Adrenal gland (tissue), 12 donors: Measurements from ENCODE around the gene SLC17A3. TPM values are rescaled to one million over a fixed set of nuclear protein-coding genes. Genes with fewer than 3 reads are reported as not detected.

Source experiments
- DNase-seq, 7 donors: peaks; one replicate each; pipeline ENCODE4 v3.0.0-alpha.2; 2019 to 2020
- H3K27ac ChIP-seq, 5 donors: fragments of 200-600 bp; sonication (generic) in 4 of 5; 1 replicate in 3 of 5; 2 replicates in 2 of 5; pipeline versions ENCODE4 v1.5.1 to v1.8.0; 2016 to 2020; ENCODE audit warnings: mild to moderate bottlenecking in 1 of 5
- H3K27me3 ChIP-seq: fragments of 200-600 bp; 2 replicates; pipeline ENCODE4 v1.8.0; 2021
- H3K36me3 ChIP-seq, 2 donors: fragments of 200-600 bp; replicated peaks in 1 of 2; 1 replicate in 1 of 2; 2 replicates in 1 of 2; pipeline versions ENCODE4 v1.5.1 to v1.8.0; 2018 to 2022
- H3K4me1 ChIP-seq, 2 donors: fragments of 200-600 bp; replicated peaks in 1 of 2; 1 replicate in 1 of 2; 2 replicates in 1 of 2; pipeline versions ENCODE4 v1.5.1 to v1.8.0; 2018 to 2021
- H3K4me3 ChIP-seq, 4 donors: fragments of 200-600 bp; sonication (generic) in 3 of 4; one replicate each; pipeline ENCODE4 v1.5.1; 2016 to 2018
- H3K9me3 ChIP-seq, 3 donors: fragments of 200-600 bp; sonication (generic) in 1 of 3; replicated peaks in 1 of 3; 1 replicate in 2 of 3; 2 replicates in 1 of 3; pipeline versions ENCODE4 v1.5.1 to v1.8.0; 2016 to 2021
- POLR2A ChIP-seq, 2 donors: fragments of 450-650 bp; IDR thresholded peaks; one replicate each; pipeline ENCODE4 v1.6.1; 2017; ENCODE audit warnings: antibody characterized with exemption in 2 of 2, mild to moderate bottlenecking in 2 of 2, moderate library complexity in 1 of 2
- WGBS, 4 donors: extraction: QIAGEN DNeasy Blood & Tissue Kit in 2 of 4; methylation state at CpG; one replicate each; pipeline versions ENCODE4 v1.1.5 to v1.1.7; 2013 to 2017; 5-methylcytosine and 5-hydroxymethylcytosine counted together
- intact Hi-C, 2 donors: fragments of 100-400 bp; cut with DNase I; formaldehyde crosslinking; loops; one replicate each; pipeline versions ENCODE4 v1.14.1 to v1.15.0; 2022 to 2023
- polyA plus RNA-seq, 3 donors: library from polyadenylated mRNA; stranded (reverse); fragments of 200-250 nt in 2 of 3; fragments of 350-450 nt in 1 of 3; fragmentation: Illumina TruSeq in 1 of 3; extraction: RNeasy Lipid Tissue Mini Kit (QIAGEN cat#74804) in 1 of 3; gene quantifications; one replicate each; pipeline ENCODE4 v1.2.3, GENCODE V29; 2013 to 2014
- total RNA-seq, 9 donors: library from RNA; depleted of rRNA in 4 of 9; stranded (reverse); fragments of >200 nt in 4 of 9; fragments of 120-200 nt in 1 of 9; fragmentation: NEBNext Ultra II Directional in 1 of 9; extraction: Animal tissue kit (Norgen Biotek cat#: 25700) in 1 of 9; gene quantifications; one replicate each; pipeline versions ENCODE4 v1.1.0 to v1.2.4, GENCODE V29; 2013 to 2023
- TF ChIP-seq, protein P1 (sequence below), 6 experiments: fragments of 450-650 bp in 4 of 6; fragments of 200-600 bp in 2 of 6; sonication (generic) in 1 of 6; IDR thresholded peaks; 1 replicate in 5 of 6; 2 replicates in 1 of 6; pipeline versions ENCODE4 v1.5.1 to v1.8.0; 2016 to 2021; ENCODE audit warnings: antibody characterized with exemption in 6 of 6, mild to moderate bottlenecking in 2 of 6, moderate library complexity in 1 of 6
- donor health status: healthy with polysubstance abuse.
- donor health status: Bipolar disorder and iron deficiency.
- donor health status: DM: yes; HTN: yes; CAD: no.
- donor health status: DM: no; HTN: no; CAD: no.
- donor health status: DM: no; HTN: no; CAD: no.
- donor health status: DM: yes; HTN: yes; CAD: no.

Gene SLC17A3
- total and polyA plus RNA-seq, 12 donors, result 0.20 to 2.1 (median 0.77) TPM; not detected in 1

DNA sequence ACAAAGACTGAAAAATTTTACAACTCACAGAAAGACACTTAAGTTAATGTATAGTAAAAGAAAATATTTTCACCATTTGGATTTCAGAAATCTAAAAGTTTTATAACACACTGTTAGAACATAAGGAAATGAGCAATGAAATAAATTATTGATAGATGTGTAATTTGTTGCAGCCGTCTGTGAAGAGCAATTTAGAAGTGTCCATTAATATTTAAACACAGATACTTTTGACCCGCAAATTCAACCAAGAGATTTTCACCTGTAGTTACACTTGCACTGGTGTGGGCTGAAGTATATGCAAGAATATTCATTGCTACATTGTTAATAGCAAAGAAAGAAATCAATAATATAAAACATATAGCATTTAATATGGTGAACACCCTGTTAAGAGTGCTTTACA is 14.6 kb upstream of the SLC17A3 start:
- H3K9me3 ChIP-seq, result no peaks in the 10 kb centered on the region
- intact Hi-C loops, result loop anchor here in 1 of 2 donors (10.0 kb wide), 1 partner anchor 164 kb away; a partner anchor contains a TSS
- peaks cover 3 to 8% of the 10 kb centered on the region in 2 donors for H3K4me1 ChIP-seq
- H3K36me3 ChIP-seq, result no peaks in the 10 kb centered on the region
- no peak overlapping the region for H3K4me3 ChIP-seq
- no peak for DNase-seq
- no peak overlapping the region for H3K27ac ChIP-seq
- no peaks in the 10 kb centered on the region for H3K27me3 ChIP-seq
- TF ChIP-seq, protein P1, sequence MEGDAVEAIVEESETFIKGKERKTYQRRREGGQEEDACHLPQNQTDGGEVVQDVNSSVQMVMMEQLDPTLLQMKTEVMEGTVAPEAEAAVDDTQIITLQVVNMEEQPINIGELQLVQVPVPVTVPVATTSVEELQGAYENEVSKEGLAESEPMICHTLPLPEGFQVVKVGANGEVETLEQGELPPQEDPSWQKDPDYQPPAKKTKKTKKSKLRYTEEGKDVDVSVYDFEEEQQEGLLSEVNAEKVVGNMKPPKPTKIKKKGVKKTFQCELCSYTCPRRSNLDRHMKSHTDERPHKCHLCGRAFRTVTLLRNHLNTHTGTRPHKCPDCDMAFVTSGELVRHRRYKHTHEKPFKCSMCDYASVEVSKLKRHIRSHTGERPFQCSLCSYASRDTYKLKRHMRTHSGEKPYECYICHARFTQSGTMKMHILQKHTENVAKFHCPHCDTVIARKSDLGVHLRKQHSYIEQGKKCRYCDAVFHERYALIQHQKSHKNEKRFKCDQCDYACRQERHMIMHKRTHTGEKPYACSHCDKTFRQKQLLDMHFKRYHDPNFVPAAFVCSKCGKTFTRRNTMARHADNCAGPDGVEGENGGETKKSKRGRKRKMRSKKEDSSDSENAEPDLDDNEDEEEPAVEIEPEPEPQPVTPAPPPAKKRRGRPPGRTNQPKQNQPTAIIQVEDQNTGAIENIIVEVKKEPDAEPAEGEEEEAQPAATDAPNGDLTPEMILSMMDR (IDR thresholded peaks at IDR 0.05), result no peak
- TF ChIP-seq POLR2A (IDR thresholded peaks at IDR 0.05), result no peak
- WGBS, 4 donors, result 81 to 87% (median 83%) methylated on average over 2 of the region's 2 CpGs

DNA sequence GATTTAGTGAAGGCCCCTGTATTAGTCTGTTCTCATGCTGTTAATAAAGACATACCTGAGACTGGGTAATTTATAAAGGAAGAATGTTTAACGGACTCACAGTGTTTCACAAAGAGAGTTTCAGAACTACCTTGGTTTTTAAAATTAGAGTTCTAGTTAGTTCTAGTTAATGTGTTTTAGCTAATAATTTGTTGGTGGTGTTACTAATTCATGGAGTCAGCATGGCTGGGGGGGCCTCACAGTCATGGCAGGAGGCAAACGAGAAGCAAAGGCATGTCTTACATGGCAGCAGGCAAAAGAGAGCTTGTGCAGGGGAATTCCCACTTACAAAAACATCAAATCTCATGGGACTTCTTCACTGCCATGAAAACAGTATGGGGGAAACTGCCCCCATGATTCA is 12.0 kb upstream of the SLC17A3 start:
- no peak for TF ChIP-seq POLR2A (IDR thresholded peaks at IDR 0.05)
- TF ChIP-seq, protein P1 (IDR thresholded peaks at IDR 0.05), result no peak
- Histone ChIP-seq H3K4me1 (peaks cover 3 to 11% of the 10 kb centered on the region in 2 donors), H3K4me3 (no peak overlapping the region), H3K9me3 (no peaks in the 10 kb centered on the region), H3K27me3 (no peaks in the 10 kb centered on the region), H3K36me3 (no peaks in the 10 kb centered on the region), H3K27ac (no peak overlapping the region)
- DNase-seq, result no peak
- WGBS, 4 donors, result 90 to 93% (median 92%) methylated on average over 2 of the region's 2 CpGs
- intact Hi-C loops, result loop anchor here in 1 of 2 donors (10.0 kb wide), 1 partner anchor 161 kb away; a partner anchor contains a TSS

DNA sequence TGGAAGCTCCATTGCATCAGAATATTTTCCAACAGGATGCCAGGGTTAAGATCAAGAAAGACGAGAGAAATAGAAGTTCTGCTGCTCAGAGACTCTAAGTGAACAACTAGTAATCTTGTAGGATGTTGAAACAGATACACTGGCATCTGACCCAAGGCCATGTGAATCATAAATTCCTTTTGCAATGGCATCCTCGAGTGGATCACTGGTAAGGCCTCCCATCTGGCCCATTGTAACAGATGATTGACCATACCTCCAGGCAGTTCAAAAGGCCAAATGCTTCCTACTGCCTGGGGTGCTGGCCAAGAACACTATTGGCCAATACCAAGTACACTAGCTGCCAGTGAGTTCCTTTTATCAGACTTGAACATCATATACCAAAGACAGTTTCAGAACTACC is 9.9 kb upstream of the SLC17A3 start:
- Histone ChIP-seq H3K27me3 (no peaks in the 10 kb centered on the region), H3K27ac (peak overlapping the region; percentile 4 to 78 (median 53)), H3K9me3 (no peaks in the 10 kb centered on the region), H3K4me1 (peaks cover 3 to 11% of the 10 kb centered on the region in 2 donors), H3K4me3 (no peak overlapping the region), H3K36me3 (no peaks in the 10 kb centered on the region)
- TF ChIP-seq, protein P1 (IDR thresholded peaks at IDR 0.05), result no peak
- peak in 1 of 2 donors; percentile 16 for TF ChIP-seq POLR2A (IDR thresholded peaks at IDR 0.05)
- intact Hi-C loops, result loop anchor here in 1 of 2 donors (10.0 kb wide), 1 partner anchor 159 kb away; a partner anchor contains a TSS
- DNase-seq, result peak; percentile 80 to 94 (median 88)
- WGBS, 4 donors, result 23 to 33% (median 28%) methylated on average over 2 of the region's 2 CpGs

DNA sequence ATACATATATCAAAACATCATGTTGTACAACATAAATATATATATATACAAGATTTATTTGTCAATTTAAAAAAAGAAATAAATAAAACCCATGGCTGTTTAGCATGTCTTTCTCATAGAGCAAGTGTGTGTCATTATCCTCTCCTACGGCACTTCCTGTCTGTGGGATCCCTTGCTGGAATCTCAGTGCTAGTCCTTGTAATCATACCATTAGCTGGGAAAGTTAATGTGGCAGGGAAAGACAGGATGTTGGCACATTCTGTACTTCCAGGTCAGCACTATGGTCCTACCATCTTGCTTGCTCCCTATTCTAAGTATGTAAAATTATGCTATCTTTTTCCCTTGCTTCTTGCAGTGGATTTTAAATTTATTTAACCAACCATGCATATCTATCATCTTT is 9.5 kb upstream of the SLC17A3 start:
- Histone ChIP-seq H3K27me3 (no peaks in the 10 kb centered on the region), H3K4me1 (peaks cover 3 to 11% of the 10 kb centered on the region in 2 donors), H3K9me3 (no peaks in the 10 kb centered on the region), H3K27ac (peak overlapping the region in 4 of 5 donors; percentile 4 to 78 (median 62)), H3K4me3 (no peak overlapping the region), H3K36me3 (no peaks in the 10 kb centered on the region)
- TF ChIP-seq POLR2A (IDR thresholded peaks at IDR 0.05), result no peak
- TF ChIP-seq, protein P1 (IDR thresholded peaks at IDR 0.05), result no peak
- intact Hi-C loops, result loop anchor here in 1 of 2 donors (10.0 kb wide), 1 partner anchor 159 kb away; a partner anchor contains a TSS
- 53 to 76% (median 73%) methylated on average over 1 of the region's 1 CpG for WGBS, 4 donors
- peak in 2 of 7 donors; percentile 4 to 21 for DNase-seq
